SU-DHL-6 (cell line): ENCODE measurements around the gene ZMAT3.

Source experiments
- H2AFZ ChIP-seq: fragments of 200-600 bp; sonication (generic); 2 replicates; pipeline ENCODE4 v1.6.1; 2014; ENCODE audit warnings: low read depth, mild to moderate bottlenecking, moderate library complexity, mixed read lengths, antibody characterized with exemption, low read length; ENCODE audit not compliant: severe bottlenecking
- H3F3A ChIP-seq: fragments of 200-600 bp; shearing (Covaris generic); 2 replicates; pipeline ENCODE4 v1.6.0; 2016; ENCODE audit warnings: antibody characterized with exemption, mild to moderate bottlenecking; ENCODE audit not compliant: insufficient read depth
- H3K27ac ChIP-seq: fragments of 200-600 bp; sonication (generic); 2 replicates; pipeline ENCODE4 v1.5.1; 2016; ENCODE audit warnings: low read depth, mild to moderate bottlenecking, low read length, moderate library complexity, mixed read lengths
- H3K27me3 ChIP-seq: fragments of 200-600 bp; sonication (generic), shearing (Covaris generic); 2 replicates; pipeline ENCODE4 v1.6.0; 2014; ENCODE audit warnings: mild to moderate bottlenecking, low read length
- H3K36me3 ChIP-seq: fragments of 200-600 bp; sonication (generic); 2 replicates; pipeline ENCODE4 v1.6.1; 2014; ENCODE audit warnings: mild to moderate bottlenecking, low read length, mixed read lengths
- H3K4me2 ChIP-seq: fragments of 300-600, 200-600 bp; shearing (Covaris generic), sonication (generic); 2 replicates; pipeline ENCODE4 v1.6.0; 2014; ENCODE audit warnings: low read length, low read depth, mild to moderate bottlenecking; ENCODE audit not compliant: poor library complexity, severe bottlenecking
- H3K4me3 ChIP-seq: fragments of 200-600 bp; sonication (generic); 2 replicates; pipeline ENCODE4 v1.5.1; 2014; ENCODE audit warnings: antibody characterized with exemption, low read length, mild to moderate bottlenecking, mixed read lengths; ENCODE audit not compliant: insufficient read depth, poor library complexity, severe bottlenecking
- H3K79me2 ChIP-seq: fragments of 200-600 bp; sonication (generic); 2 replicates; pipeline ENCODE4 v1.6.1; 2014; ENCODE audit warnings: mild to moderate bottlenecking, low read length, moderate library complexity; ENCODE audit not compliant: insufficient read depth
- H3K9ac ChIP-seq: fragments of 200-600 bp; sonication (generic); 2 replicates; pipeline ENCODE4 v1.7.0; 2014; ENCODE audit warnings: mild to moderate bottlenecking, low read length
- H3K9me2 ChIP-seq: fragments of 200-600 bp; sonication (generic); replicated peaks from 2 replicates; pipeline ENCODE4 v1.6.1; 2014; ENCODE audit warnings: low read length; ENCODE audit not compliant: insufficient read depth
- H3K9me3 ChIP-seq: fragments of 200-600 bp; sonication (generic); 2 replicates; pipeline ENCODE4 v1.6.1; 2014; ENCODE audit warnings: low read length, mixed read lengths; ENCODE audit not compliant: insufficient read depth
- H4K20me1 ChIP-seq: fragments of 200-600 bp; sonication (generic); 2 replicates; pipeline ENCODE4 v1.6.1; 2014; ENCODE audit warnings: low read depth, mild to moderate bottlenecking, antibody characterized with exemption, low read length, moderate library complexity, mixed read lengths
- EZH2phosphoT487 ChIP-seq: fragments of 200-600 bp; sonication (generic), shearing (Covaris generic); conservative IDR thresholded peaks from 2 replicates; pipeline ENCODE4 v1.6.1; 2018; ENCODE audit warnings: mild to moderate bottlenecking, antibody characterized with exemption, low read length, moderate library complexity, mixed read lengths
- TF ChIP-seq, protein P1 (sequence below): fragments of 200-600 bp; sonication (generic); IDR thresholded peaks from one replicate; pipeline ENCODE4 v1.5.1; 2017; ENCODE audit warnings: antibody characterized with exemption, mild to moderate bottlenecking, low read length, moderate library complexity; ENCODE audit not compliant: insufficient read depth, poor library complexity, severe bottlenecking

The ZMAT3 gene

DNA sequence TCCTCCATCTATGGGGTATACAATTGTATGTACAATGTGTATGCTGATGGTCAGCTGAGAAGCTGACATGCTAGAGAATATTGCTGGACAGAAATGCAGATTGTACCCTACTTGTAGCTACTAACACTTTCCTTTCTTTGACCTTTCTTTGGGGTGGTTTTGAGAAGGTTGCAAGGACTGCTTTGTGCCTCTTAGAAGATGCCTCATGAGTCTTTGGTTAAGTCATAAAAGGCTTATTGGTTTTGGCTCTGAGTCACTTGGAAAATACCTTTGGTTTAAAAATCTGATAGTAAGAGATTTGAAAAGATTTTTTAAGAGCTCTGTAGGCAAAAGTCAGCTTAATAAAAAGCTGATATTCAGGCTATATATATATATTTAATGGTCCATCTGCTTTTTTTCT lies 71.5 kb downstream of the ZMAT3 start:
- H3K9ac ChIP-seq = no peak overlapping the region
- no peaks in the 10 kb centered on the region for H3K79me2 ChIP-seq
- no peaks in the 10 kb centered on the region; the same call in 1 of the 2 replicates for H3K9me2 ChIP-seq
- no peaks in the 10 kb centered on the region for H3K9me3 ChIP-seq
- no peak overlapping the region for H3K4me2 ChIP-seq
- no peak overlapping the region for H3K4me3 ChIP-seq
- 0 out of 2 replicates have a peak, but pooled peaks cover 6% of the 10 kb centered on the region for H3K36me3 ChIP-seq
- no peak overlapping the region for H2AFZ ChIP-seq
- H3K27ac ChIP-seq = no peak overlapping the region
- H3K27me3 ChIP-seq = no peaks in the 10 kb centered on the region
- H4K20me1 ChIP-seq = no peaks in the 10 kb centered on the region
- TF ChIP-seq, protein P1, sequence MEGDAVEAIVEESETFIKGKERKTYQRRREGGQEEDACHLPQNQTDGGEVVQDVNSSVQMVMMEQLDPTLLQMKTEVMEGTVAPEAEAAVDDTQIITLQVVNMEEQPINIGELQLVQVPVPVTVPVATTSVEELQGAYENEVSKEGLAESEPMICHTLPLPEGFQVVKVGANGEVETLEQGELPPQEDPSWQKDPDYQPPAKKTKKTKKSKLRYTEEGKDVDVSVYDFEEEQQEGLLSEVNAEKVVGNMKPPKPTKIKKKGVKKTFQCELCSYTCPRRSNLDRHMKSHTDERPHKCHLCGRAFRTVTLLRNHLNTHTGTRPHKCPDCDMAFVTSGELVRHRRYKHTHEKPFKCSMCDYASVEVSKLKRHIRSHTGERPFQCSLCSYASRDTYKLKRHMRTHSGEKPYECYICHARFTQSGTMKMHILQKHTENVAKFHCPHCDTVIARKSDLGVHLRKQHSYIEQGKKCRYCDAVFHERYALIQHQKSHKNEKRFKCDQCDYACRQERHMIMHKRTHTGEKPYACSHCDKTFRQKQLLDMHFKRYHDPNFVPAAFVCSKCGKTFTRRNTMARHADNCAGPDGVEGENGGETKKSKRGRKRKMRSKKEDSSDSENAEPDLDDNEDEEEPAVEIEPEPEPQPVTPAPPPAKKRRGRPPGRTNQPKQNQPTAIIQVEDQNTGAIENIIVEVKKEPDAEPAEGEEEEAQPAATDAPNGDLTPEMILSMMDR = no peak
- no peak for TF ChIP-seq EZH2phosphoT487
- no peaks in the 10 kb centered on the region for H3F3A ChIP-seq

DNA sequence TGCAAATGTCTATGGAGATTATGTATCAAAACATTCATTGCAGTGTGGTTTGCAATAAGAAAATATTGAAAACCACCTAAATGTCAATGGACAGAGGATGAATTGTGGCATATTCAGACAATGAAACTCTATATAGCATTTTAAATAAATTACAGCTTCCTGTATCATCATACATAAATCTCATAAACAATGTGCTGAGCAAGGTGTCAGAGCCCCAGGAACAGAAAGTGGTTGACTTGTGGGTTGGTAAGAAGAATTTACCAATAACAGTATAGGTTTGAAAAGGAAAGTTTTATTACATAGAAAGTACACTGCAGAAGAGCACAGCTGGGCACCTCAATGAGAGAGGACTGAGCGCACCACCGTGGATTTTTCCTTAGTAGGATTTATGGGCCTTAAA lies 75.2 kb downstream of the ZMAT3 start:
- H3K36me3 ChIP-seq = no peaks in the 10 kb centered on the region
- no peaks in the 10 kb centered on the region for H4K20me1 ChIP-seq
- no peaks in the 10 kb centered on the region for H3K27me3 ChIP-seq
- no peak overlapping the region for H3K4me2 ChIP-seq
- H3K79me2 ChIP-seq = no peaks in the 10 kb centered on the region
- H3K9ac ChIP-seq = no peak overlapping the region
- no peaks in the 10 kb centered on the region for H3F3A ChIP-seq
- no peaks in the 10 kb centered on the region; the same call in 1 of the 2 replicates for H3K9me2 ChIP-seq
- H3K9me3 ChIP-seq = no peaks in the 10 kb centered on the region
- no peak for TF ChIP-seq EZH2phosphoT487
- TF ChIP-seq, protein P1 = no peak
- H3K4me3 ChIP-seq = no peak overlapping the region
- H2AFZ ChIP-seq = no peak overlapping the region
- no peak overlapping the region for H3K27ac ChIP-seq

DNA sequence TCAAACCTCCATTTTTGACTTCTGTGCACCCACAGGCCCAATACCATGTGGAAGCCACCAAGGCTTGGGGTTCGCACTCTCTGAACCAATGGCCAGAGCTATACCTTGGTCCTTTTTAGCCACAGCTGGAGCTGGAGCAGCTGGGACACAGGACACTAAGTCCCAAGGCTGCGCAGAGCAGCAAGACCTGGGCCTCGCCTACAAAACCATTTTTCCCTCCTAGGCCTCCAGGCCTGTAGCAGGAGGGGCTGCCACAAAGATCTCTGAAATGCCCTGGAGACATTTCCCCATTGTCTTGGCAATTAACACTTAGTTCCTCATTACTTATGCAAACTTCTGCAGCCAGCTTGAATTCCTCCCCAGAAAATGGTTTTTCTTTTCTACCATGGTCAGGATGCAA lies 81.3 kb downstream of the ZMAT3 start:
- H4K20me1 ChIP-seq = no peaks in the 10 kb centered on the region
- H3K36me3 ChIP-seq = no peaks in the 10 kb centered on the region; the same call in 1 of the 2 replicates
- no peak overlapping the region for H3K9ac ChIP-seq
- H3K4me2 ChIP-seq = no peak overlapping the region
- no peaks in the 10 kb centered on the region; the same call in 1 of the 2 replicates for H3K9me2 ChIP-seq
- no peak overlapping the region for H3K4me3 ChIP-seq
- no peaks in the 10 kb centered on the region for H3K79me2 ChIP-seq
- no peaks in the 10 kb centered on the region for H3F3A ChIP-seq
- TF ChIP-seq, protein P1 = no peak
- TF ChIP-seq EZH2phosphoT487 = no peak
- no peaks in the 10 kb centered on the region for H3K27me3 ChIP-seq
- H2AFZ ChIP-seq = no peak overlapping the region
- H3K9me3 ChIP-seq = peaks cover 46% of the 10 kb centered on the region; the same call in 1 of the 2 replicates
- H3K27ac ChIP-seq = no peak overlapping the region

DNA sequence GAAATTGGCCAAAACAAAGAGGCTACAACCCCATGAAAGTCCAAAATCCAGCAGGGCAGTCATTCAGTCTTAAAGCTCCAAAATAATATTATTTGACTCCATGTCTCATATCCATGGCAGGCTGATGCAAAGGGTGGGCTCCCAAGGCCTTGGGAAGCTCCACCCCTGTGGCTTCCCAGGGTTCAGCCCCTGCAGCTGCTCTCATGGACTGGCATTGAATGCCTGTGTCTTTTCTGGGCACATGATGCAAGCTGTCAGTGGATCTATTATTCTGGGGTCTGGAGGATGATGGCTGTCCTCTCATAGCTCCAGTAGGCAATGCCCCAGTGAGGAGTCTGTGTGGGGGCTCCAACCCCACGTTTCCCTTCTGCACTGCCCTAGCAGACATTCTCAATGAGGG lies 81.8 kb downstream of the ZMAT3 start:
- no peaks in the 10 kb centered on the region for H3K79me2 ChIP-seq
- TF ChIP-seq EZH2phosphoT487 = no peak
- TF ChIP-seq, protein P1 = no peak
- H3K27ac ChIP-seq = no peak overlapping the region
- no peak overlapping the region for H3K4me2 ChIP-seq
- no peaks in the 10 kb centered on the region for H4K20me1 ChIP-seq
- no peaks in the 10 kb centered on the region for H3F3A ChIP-seq
- H3K9ac ChIP-seq = no peak overlapping the region
- H3K4me3 ChIP-seq = no peak overlapping the region
- peaks cover 46% of the 10 kb centered on the region; the same call in 1 of the 2 replicates for H3K9me3 ChIP-seq
- no peaks in the 10 kb centered on the region; the same call in 1 of the 2 replicates for H3K36me3 ChIP-seq
- H3K9me2 ChIP-seq = no peaks in the 10 kb centered on the region
- H3K27me3 ChIP-seq = no peaks in the 10 kb centered on the region
- no peak overlapping the region for H2AFZ ChIP-seq
